ENCODE data around the gene RFX4.

DNA sequence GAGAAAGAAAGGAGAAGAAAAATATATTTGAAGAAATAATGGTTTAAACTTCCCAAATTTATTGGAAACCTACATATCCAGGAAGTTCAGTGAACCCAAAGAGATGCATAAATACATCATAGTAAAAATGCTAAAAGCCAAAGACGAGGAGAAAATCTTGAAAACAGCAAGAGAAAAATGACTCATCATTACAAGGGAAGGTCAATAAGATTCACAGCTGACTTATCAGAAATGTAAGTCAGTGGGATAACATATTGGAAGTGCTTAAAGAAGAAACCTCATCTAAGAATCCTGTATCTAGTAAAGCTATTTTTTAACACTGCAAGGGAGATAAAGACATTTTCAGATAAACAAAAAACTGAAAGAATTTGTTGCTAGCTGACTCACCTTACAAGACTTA, 211.6 kb downstream of the RFX4 start:
- TF ChIP-seq PAX5 (IDR thresholded peaks at IDR 0.05; ENCODE audit: insufficient read depth, low read length, severe bottlenecking) (no peak), POLR2AphosphoS5 (IDR thresholded peaks at IDR 0.05; ENCODE audit: low read depth, low read length) (no peak)
